HG02571 (cell line): ENCODE measurements around the gene LINGO3.

Source experiments
- ATAC-seq: cut with Tn5 transposase; IDR thresholded peaks from one replicate; pipeline ENCODE4 v1.9.1; 2021; ENCODE audit warnings: mild to moderate bottlenecking, moderate library complexity; ENCODE audit not compliant: unreplicated experiment

The LINGO3 gene

GRCh38 chr19:2339644-2340310 is 31.8 kb upstream of the LINGO3 start:
- ATAC-seq = no peak

DNA sequence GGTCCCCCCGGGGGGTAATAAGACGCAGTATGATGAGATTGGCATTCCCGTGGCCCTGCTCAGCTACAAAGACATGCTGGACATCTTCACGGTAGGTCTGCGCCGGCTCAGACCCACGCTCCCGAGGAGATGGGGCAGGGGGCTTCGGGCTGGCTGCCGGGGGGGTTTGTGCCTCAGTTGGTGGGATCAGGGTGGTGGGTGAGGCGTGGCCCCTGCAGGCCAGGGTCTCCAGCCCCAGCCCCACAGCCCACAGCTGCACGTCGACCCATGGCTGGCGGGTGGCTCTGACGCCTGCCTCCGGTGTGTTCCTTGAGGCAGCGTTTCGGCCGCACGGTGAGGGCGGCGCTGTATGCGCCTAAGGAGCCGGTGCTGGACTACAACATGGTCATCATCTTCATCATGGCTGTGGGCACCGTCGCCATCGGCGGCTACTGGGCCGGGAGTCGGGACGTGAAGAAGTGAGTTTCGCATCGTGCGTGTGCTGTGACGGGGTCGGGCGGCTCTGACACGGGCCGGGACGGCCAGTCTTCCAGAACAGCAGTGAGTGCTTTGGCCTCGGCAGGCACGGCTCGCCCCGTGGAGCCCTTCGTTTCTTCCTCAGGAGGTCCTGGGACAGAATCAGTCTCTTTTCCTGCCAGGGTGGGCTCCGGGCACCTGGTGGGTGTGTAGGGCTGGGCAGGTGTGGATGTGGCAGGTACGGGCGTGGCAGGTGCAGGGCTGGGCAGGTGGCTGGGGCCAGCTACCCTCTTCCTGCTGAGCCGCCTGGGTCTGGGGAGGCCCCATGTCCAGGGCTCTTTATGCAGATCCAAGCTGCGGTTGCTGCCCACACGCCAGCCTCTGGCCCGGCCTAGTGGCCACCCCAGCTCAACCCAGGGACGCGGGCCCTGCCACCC is 31.0 kb upstream of the LINGO3 start:
- ATAC-seq = no peak

- no peak for ATAC-seq
Measured at GRCh38 chr19:2338055-2338615, 30.2 kb upstream of the LINGO3 start.

GRCh38 chr19:2337329-2337707 is 29.4 kb upstream of the LINGO3 start:
- ATAC-seq = no peak

DNA sequence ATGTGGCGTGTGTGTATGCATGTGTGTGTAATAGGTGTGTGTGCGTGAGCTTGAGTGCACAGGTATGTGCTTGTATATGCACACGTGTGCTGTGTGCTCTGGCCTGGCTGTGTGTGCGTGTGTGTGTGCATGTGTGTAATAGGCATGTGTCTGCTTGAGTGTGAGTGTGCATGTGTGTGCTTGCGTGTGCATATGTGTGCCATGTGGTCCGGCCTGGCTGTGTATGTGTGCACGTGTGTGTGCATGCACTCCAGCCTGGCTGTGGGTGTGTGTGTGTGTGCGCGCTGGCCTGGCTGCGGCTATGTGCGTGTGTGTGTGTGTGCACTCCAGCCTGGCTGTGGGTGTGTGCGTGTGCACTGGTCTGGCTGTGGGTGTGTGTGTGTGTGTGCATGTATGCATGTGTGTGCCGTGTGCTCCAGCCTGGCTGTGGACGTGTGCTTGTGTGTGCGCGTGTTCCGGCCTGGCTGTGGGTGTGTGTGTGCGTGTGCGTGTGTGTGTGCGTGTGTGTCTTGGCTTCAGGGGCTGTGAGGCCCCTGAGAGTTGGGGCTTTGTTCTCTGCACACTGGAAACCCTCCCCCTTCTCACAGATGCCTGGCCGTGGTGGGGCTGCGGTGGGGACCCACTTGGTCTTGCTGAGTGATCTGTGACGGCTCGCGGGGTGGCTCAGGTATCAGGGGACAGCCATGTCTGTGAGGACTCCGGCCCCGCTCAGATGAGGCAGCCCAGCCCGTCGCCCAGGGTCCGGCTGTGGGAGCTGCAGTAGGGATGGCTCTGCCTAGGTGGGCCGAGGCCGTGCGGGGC is 28.8 kb upstream of the LINGO3 start:
- ATAC-seq = no peak

DNA sequence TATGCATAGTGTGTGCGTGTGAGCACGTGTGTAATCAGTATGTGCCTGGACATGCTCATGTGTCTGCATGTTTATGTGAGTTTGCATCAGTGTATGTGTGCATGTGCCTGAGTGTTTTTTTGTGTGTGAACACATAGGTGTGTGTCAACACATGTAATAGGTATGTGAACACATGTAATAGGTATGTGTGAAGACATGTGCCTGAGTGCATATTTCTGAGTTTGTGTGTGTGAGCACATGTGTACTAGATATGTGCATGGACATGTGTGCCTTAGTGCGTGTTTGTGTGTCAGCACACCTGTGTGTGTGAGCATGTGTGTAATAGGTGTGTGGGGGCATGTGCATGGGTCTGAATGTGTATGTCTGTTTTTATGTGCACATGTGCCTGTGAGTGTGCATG is 27.9 kb upstream of the LINGO3 start:
- no peak for ATAC-seq

DNA sequence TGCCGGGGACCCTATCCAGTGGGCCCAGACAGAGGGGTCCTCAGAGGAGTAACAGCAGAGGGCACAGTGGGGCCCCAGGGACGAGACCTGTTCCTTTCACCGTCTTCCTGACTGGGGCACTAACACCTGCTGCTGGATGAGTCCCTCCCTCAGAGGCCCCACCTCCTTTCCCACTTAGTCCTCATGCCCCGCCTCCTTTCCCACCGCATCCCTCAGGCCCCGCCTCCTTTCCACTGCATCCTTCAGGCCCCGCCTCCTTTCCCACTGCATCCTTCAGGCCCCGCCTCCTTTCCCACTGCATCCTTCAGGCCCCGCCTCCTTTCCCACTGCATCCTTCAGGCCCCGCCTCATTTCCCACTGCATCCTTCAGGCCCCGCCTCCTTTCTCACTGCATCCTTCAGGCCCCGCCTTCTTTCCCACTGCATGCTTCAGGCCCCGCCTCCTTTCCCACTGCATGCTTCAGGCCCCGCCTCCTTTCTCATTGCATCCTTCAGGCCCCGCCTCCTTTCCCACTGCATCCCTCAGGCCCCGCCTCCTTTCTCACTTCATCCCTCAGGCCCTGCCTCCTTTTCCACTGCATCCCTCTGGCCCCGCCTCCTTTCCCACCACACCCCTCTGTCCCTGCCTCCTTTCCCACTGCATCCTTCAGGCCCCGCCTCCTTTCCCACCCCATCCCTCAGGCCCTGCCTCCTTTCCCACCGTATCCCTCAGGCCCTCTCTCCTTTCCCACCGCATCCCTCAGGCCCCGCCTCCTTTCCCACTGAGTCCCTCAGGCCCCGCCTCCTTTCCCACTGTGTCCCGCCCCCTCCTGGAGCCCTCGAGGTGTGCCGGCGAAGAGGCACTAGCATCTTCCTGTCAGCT is 27.3 kb upstream of the LINGO3 start:
- ATAC-seq = no peak

DNA sequence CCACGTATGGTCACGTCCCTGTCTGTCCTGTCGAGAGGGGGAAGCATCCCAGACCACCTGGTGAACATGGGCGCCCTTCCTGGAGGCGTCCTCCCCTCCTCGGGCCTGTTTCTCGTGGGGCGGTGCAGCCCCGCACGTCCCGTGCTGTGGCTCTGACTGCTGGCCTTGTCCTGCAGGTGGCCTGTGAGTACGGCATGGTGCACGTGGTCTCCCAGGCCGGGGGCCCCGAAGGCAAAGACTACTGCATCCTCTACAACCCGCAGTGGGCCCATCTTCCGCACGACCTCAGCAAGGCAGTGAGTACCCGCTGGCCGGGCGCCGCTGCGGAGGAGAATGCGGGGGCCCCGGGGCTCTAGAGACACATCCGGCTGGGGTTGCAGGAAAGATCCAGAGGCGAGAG is 26.5 kb upstream of the LINGO3 start:
- no peak for ATAC-seq

GRCh38 chr19:2333807-2334211 is 25.9 kb upstream of the LINGO3 start:
- no peak for ATAC-seq

DNA sequence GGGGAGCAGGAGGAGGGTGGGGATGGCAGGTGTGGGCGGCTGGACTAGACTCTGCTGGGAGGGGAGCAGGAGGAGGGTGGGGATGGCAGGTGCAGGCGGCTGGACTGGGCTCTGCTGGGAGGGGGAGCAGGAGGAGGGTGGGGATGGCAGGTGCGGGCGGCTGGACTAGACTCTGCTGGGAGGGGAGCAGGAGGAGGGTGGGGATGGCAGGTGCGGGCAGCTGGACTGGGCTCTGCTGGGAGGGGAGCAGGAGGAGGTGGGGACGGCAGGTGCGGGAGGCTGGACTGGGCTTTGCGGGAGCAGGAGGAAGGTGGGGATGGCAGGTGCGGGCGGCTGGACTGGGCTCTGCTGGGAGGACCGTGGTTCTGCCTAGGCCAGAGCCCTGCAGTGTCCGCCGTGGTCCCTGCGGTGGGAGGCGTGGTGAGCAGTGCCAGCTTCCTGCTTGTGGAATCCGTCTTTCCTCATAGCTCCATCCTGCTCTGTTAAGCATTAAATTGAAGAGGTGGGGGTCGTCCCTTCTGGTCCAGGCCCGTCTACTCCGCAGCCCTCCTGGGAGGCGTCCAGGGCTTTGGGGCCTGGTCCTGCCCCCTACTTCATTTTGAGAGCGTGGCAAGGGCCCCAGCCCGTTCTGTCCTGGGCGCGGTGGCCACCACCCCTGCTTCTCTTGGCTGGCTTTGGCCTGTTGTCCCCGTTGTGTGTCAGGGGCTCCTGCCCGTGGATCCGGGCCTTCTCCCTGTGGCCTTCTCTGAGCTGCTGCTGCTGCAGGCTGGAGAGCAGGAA is 25.3 kb upstream of the LINGO3 start:
- no peak for ATAC-seq

- no peak for ATAC-seq
Measured at GRCh38 chr19:2332341-2333026, 24.5 kb upstream of the LINGO3 start.

DNA sequence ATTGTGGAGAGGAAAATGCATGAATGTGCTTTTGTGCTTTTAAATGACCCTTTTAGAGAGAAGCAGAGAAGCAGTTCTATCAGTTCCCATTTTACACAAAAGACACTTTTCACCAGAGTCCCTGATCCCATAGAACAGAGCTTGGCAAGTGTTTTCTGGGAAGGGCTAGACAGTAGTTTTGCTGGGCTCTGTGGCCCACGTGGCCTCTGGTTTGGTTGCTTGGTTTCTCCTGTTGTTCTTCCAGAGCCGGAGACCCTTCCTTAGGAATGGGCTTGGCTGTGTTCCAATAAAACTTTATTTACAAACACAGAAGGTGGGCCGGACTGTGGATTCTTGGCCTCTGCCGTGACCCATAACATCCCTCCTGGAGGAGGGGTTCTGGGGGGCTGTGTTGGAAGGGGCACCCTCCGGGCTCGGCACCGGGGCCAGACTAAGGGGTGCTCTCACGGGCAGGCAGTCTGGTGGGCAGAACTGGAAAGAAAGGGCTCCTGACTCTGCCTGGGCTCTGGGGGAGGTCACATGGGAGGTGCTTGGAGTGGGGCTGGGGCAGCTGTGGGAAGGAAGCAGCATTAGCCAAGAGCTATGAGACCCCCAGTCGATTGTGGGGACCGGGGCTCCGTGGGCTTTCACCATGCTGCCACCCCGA is 23.8 kb upstream of the LINGO3 start:
- ATAC-seq = no peak

DNA sequence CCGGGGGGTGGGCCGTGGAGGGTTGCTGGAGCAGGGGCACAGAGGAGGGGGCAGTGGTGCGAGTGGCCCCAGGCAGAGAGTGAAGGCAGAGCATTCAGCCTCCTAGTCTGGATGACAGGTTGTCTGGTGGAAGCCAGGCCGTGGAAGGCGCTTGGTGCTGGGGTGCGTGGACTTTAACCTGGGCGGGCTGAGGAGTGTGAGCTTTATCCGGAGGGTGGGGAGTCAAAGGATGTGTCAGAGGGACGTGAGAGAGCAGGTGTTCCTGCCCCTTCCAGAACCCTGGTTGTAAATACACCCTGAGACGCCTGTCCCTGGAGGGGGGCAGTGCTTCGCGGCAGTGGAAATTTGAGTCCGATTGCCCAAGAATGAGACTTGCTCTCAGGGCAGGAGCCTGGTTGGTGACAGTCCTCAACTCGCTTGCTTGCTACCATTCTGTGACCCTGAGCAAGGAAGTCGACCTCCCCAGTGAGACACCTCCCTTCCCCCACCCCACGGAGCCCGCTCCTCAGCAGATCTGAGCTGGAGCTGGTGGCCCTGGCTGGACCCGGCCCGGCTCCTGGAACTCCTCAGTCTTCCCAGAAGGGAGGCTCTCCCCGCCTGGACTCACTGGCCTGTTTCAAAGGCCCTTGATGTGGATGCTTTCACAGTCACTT is 22.8 kb upstream of the LINGO3 start:
- no peak for ATAC-seq

- ATAC-seq = no peak
Measured at GRCh38 chr19:2330255-2330631, 22.3 kb upstream of the LINGO3 start.

DNA sequence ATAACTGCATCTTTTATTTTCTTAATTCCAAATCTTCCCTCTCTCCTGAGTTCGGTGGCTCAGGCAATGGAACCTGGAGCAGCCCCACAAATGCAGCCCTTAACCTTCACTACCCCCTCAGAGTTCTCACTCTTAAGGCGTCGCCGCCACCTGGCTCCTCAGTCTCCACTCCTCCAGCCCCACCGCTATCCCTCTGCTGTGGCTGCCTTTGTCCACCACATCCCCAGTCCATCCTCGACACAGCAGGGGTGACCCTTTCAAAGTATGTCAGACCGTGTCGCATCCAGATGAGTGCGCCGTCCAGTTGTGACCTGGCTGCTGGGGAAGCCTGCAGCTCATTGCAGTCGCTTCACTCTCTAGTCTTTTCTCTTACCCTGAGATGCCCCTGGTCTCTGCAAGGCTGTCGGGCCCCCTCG is 21.6 kb upstream of the LINGO3 start:
- no peak for ATAC-seq

GRCh38 chr19:2329149-2329478 is 21.2 kb upstream of the LINGO3 start:
- ATAC-seq = no peak

DNA sequence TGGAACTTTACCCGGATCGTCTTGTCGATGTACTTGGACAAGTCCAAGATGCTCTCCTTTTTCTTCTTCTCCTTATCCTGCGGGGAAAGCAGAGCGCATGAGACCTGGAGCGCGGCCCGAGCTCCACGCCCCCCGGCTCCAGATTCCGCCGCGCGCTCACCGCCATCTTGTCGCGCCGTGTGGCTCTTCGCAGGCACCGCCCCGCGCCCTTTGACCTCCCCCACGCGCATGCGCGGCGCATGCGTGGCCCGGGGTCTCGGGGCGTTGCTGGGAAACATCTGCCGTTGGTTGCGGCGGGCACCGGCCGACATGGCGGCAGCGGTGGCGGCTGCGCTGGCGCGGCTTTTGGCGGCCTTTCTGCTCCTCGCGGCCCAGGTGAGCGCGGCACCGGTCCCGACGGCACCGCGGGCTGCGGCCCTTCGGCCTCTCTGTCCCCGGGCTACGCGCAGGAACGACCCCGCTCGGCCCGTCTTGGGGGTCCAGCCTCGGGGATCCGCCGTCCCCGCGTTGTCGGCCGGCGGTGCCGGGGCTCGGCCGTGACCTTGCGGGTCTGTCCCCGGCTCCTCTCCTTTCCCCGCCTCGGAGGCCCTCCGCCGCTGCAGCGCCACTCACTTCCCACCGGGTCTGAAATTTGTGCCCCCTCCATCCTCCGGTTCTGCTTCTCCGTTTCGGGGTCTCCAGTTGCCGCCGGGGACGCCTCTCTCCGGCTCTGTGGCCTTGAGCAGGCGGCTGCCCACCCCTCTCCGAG is 20.6 kb upstream of the LINGO3 start, which contains the start of the genes LSM7 and SPPL2B:
Gene LSM7 (minus strand): TSS at position 186 of the 748 bp plus-strand sequence. CDS start 20 bp downstream, at position 166.
Gene SPPL2B (plus strand): TSS at position 284 of the 748 bp plus-strand sequence. CDS start 26 bp downstream, at position 310.
- ATAC-seq = peak; percentile 59
